GM21360 (cell line): ENCODE data around the gene PSD2.

Experiments used
- ATAC-seq: cut with Tn5 transposase; IDR thresholded peaks from one replicate; pipeline ENCODE4 v1.9.1; 2021; ENCODE audit warnings: mild to moderate bottlenecking, moderate library complexity; ENCODE audit not compliant: unreplicated experiment

Gene PSD2

DNA sequence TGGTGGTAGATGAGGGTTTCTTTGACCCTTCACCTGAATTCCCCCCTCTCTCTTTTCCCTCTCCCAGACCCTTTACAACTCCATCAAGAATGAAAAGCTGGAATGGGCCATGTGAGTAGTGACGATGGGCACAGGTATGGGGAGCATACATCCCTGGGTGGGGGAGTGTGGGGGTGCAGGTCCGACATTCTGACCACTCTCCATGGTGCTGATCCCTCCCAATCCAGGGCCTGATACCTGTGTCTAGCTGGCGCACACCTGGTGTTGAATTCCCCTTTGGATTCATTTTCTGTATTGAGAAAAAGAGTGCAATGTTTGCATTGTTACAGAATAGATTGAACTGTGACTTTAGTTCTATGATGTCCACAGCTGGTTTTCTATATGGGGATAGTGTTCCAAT is 40.0 kb downstream of the PSD2 start:
- ATAC-seq, result no peak

DNA sequence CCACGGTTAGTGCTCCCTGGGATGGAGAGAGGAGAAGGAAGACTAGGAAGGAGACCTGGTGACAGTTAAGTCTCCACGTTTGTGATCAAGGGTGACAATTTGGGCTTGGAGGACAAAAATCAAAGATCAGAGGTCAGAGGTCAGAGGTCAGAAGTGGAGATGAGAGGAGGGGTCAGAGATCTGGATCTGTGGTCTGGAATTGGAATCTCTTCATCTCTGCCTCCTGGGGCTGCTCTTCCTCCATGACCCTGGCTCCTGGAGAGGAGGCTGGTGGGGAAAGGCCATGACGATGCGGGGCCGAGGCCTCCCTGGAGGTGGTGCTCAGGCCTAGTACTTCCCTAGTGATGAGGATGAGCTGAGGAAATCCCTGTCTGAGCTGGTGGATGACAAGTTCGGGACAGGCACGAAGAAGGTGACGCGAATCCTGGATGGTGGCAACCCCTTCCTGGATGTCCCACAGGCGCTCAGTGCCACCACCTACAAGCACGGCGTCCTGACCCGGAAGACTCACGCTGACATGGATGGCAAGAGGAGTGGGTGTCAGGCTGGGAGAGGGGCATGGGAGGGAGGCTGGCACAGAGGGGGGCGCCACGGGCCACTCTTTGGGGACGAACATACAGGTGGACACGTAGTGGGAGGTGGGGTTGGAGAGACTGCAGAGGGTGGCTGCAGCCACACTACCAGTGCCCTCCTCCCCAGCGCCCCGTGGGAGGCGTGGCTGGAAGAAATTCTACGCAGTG is 41.0 kb downstream of the PSD2 start:
- no peak for ATAC-seq

DNA sequence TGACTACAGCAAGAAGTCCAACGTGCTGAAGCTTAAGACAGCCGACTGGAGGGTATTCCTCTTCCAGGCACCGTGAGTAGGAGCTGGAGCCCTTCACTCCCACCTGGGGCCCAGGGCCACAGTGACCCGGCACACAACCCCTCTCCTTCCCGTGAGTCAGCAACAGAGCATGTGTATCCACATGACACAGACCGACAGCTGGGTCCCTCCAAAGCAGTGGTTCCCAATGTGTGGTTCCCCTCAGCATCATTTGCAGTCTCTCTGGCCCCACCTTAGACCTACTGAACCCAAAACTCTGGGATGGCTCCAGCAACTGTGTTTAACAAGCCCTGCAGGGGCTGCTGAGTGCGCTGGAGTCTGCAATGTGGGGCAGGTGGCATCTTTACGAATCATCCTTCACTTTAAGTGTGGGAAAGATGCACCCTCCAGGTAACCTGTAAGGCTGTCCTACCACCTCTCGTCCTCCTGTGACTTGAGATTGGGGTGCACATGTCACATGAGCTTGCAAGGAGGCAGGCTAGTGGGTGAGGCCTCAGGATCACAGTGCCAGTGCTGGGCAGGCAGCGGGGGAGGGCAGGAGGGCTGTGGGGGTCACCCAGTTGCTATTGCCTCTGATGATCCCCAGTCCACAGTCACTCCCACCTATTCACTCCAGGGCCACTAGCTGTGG is 42.2 kb downstream of the PSD2 start:
- no peak for ATAC-seq

DNA sequence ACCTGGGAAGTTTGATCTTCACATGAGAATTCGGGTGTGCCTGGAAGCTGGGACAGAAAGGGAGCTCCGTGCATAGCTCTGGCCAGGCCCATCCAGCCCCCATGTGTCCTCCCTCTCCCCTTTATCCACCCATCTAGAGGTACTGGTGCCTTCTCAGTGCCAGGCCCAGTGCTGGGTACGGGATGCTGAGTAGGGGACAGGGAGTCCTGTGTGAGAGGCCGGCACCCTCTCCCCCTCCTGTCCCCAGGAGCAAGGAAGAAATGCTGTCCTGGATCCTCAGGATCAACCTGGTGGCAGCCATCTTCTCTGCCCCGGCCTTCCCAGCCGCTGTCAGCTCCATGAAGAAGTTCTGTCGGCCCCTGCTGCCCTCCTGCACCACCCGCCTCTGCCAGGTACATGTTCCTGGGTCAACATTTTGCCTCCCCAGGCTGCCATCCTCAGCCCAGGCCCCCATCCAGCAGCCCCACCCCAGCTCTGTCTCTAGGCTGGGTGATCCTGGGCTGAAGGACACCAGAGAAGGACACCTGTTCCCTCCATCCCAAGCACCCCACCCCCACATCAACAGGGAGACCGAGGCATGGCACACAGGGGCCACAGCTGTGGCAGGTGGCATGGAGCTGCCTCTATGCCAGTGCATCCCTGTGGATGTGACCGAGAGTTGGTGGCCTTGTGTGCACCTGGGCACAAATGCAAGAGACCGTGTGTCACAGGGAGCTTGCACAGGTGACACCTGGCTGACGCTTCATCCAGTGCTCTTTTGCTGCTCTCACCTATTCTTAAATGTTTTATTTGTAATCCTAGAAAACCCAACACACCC is 43.0 kb downstream of the PSD2 start:
- ATAC-seq, result no peak

DNA sequence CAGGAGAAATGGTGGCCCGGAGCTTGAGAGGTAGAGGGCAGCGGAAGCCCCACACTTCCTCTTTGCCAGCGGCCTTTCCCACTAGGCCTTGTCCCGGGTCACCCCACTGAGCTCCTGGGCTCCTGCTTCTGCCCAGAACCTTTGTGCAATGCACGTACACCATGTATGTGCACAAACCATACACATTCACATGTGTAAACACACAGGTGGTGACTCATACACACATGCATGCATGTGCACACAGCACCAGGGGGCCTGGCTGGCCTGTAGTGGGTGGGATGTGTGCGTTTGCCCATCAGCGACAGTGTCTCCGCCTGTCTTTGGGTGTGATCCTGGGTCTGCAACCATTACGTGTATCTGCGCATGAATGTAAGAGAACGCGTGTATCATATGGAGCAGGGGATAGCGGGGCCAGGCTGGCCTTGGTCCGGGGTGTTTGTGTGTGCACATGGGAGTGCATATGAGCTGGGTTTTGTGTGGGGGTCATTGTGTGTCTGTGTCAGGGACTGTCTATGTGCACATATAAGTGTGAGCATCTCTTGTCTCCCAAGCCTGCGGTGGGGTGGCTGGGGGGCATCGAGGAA is 43.7 kb downstream of the PSD2 start:
- ATAC-seq, result no peak

DNA sequence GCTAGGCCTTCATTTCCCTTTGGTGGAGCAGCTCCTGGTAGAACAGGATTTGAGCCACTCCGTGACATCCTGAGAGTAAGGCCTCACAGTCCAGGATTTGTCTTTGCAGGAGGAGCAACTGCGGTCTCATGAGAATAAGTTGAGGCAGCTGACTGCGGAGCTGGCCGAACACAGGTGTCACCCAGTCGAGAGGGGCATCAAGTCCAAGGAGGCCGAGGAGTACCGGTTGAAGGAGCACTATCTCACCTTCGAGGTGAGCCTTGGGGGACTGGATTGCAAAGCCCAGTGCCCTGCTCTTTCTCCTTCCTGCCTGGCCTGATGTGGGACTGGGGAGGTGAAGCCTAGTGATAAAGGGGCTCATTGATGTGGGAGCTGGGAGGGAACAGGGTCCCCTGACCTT is 44.3 kb downstream of the PSD2 start:
- ATAC-seq, result no peak

DNA sequence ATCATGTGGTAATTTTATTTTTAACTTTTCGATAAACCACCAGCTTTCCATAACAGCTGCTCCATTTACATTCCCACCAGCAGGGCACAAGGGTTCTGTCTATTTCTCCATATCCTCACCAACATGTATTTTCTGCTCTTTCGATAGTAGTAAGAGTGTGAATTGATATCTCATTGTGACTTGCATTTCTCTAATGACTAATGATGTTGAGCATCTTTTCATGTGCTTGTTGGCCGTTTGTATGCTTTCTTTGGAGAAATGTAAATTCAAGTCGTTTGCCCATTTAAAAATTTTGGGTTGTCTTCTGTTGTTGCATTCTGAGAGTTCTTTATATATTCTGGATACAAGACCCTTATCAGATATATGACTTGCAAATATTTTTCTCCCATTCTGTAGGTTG is 45.9 kb downstream of the PSD2 start:
- no peak for ATAC-seq

DNA sequence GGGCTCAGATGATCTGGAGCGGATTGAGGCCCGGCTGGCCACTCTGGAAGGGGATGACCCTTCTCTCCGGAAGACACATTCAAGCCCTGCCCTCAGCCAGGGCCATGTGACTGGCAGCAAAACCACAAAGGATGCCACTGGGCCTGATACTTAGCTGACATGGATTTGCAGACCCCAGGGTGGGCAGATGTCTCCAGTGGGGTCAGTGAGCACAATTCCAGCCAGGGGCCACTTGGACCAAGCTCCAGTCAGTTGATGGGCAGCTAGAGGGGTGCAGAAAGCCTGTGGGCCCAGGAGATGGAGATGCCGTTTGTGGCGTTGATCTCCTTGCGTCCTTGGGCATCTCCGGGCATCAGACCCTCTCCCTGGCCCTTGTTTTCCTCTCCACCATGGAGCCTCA is 46.7 kb downstream of the PSD2 start:
- no peak for ATAC-seq

DNA sequence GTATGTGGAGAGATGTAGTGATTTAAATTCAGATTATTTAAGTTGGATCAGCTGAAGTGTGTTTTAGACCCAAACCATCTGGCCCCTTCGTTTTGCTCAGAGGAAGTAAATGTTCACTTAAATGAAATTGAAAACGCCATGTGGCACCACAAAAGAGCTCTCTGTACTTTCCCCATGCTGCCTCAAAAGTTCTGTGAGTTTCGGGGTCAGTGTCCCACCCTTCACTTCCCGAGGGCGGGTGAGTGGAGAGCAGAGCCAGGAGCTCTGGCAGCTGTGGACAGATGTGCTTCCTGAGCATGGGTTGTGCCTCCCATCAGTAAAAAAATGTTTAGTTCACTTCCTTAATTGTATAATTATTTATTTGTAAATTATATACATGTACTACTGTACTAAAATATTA is 48.4 kb downstream of the PSD2 start:
- no peak for ATAC-seq

DNA sequence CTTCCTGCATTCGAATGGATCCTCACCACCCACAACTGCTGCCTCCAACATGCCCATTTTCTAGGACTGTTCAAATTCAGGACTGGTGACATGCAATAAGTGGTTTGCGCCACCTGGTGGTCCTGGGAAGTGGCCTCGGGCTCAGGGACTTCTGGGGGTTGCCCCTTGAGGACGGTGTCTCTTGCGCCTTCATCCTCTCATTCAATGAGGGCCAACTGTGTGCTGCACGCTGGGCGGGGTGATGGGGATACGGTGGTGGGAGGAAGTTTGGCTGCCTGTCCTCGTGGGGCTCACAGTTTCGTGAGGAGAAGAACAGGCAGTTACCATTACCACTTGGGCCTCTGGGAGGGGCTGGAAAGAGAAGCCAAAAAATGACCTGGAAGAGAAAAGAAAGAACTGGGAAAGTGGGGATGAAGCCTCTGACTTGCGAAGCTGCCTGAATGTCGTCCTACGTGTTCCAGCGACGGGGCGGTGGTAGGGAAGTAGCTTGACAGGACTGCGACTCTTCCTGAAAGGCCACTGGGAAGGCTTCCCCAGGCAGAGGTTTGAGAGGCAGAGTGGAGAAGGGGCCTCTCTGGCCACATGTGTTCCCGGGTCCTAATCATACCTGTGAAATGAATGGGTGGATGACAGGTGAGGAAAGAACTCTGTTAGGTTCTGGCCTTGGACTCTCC is 49.0 kb downstream of the PSD2 start:
- no peak for ATAC-seq

DNA sequence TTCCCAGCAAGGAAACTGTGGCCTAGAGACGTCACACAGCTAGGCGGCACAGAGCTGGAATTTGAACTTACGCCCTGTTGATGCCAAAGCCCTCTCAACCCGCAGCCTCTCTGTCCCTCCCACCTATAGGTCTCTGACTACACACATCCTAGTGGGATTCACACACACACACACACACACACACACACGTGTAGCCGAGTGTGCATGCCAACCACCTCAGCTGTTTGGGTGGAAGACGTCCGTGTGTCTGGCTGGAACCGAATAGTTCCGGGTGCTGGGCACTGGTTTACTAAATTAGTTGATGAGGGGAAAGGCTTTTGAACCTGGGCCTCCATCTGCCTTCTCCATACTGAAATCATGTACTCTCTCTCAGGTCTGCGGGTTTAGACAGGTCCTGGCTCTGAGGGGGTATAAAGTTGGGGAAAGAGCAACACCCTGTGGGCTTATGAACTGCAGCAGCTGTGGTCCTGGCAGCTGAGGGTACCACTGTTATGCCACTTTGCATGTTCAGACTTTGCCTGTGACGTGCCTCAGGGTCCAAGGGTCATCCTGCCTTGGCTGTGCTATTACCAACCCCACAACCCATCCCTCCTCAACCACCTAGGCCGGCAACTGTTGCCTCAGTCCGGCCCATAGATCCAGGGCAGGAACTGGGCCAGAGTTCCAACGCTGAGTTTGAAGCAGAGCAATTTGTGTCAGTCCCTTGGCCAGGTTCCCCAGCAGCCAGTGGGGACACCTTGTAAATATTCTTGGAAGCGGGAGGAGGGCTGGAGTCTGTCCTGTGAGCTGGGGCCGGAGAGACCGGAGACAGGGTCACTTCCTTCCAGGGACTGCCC is 50.5 kb downstream of the PSD2 start:
- ATAC-seq, result no peak

DNA sequence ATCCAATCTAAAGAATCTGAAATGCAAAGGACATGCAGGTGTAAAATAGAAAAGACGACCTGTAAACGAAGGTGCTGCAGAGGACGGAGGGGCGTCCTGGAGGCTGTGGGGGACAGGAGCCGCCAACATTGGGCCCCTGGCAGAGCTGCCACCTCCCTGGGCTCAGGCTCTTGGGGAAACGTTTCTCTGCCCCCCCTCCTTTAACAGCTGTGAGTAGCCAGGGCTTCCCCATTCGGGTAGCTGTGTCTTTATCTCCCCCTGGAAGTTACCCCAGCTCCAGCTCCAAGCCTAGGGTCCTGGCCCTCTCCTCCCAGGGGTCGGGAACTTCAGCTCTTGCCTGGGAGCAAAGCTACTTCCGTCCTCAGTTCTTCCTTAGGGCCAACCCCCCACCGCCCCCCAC is 51.5 kb downstream of the PSD2 start:
- no peak for ATAC-seq

DNA sequence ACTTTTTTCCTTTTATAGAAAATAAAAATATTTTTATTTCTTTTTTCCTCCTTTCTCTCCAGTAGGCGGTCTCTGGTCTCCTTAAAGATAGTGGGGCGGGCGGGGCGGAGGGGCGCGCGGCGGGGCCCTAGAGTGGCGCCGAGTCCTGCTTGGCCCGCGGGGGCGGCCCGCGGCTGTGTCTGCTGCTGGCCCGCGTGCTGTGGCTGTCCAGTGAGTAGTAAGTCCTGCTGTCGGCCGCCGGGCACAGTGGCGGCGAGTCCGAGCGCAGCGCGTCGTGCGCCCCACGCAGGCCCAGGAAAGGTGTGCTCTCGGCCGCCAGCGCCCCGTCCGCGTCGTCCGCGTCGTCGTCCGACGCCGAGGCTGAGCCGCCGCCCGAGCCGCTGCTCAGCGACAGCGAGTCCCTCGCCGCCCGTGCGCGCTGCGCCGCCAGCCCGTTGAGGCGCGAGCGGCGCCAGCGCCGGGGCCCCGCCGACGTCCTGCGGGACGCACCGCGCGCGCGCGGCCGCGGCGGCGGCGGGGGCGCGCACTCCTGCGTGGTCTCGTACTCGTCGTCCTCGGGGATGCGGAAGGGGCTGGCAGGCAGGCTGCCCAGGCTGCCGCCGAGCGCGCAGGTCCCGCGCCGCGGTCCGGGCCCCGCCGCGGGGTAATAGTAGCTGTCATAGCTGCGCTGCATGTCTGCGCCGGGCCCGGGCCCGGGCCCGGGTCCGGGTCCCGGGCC is 52.3 kb downstream of the PSD2 start:
- peak; percentile 53 for ATAC-seq

DNA sequence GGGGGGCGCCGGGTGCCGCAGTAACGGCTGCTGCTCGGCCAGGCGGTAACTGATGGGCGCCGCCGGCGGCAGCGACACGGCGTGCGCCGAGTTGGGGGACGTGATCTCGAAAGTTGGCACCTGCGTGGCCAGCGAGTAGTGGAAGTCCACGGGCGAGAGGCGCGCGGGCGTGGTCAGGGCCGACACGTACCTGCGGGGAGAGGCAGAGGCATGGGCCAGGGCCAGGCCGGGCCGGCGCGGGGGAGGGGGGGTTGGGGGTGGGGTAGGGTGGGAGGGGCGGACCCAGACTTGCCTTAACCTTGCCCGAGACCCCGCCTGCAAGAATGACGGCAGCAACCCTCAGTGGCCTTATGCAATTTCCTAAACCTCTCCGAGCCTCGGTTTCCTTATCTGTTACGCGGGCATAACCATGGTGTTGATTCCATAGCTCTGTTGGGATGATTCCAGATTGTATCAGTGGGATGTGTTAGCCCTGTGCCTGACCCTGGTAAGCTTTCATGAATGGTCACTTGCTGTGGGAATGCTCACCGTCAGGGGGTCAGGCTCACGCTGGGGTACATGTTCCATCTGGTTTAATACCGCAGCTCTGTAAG is 53.0 kb downstream of the PSD2 start:
- no peak for ATAC-seq

DNA sequence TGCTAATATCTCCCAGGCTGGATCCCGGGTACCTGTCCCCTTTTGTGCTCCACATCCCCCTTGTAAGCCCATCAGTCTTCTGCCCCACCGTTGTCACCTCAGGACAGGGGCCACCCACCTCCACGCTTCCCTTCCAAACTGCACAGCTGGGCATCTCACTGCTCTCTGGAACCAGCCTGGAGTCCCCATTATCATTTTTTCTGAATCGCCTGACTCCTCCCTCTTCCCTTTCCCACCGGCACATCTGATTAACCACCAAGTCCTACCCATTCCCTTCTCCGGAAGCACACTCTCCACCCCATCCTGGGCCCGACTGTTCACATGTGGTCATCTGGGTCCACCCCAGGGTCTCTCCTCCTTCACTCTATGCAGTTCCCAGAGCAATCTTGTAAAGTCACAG is 53.9 kb downstream of the PSD2 start:
- no peak for ATAC-seq

DNA sequence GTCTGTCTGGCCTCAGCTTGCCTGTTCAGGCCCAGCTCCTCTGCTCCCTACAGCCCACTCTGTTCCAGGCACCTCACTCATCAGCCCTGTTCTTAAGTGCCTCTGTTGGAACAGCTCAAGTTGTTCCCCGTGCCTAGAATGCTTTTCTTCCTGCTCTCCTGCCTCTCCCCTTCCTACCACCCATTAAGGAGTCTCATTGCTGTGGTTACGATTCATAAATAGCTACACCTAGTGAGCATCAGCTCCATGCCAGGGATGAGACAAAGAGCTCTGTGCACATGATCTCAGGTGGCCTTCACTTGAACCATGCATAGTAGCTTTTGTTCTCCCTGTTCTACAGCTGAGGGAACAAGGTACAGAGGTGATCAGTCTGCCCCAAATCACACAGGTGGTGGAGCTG is 54.3 kb downstream of the PSD2 start:
- ATAC-seq, result no peak

DNA sequence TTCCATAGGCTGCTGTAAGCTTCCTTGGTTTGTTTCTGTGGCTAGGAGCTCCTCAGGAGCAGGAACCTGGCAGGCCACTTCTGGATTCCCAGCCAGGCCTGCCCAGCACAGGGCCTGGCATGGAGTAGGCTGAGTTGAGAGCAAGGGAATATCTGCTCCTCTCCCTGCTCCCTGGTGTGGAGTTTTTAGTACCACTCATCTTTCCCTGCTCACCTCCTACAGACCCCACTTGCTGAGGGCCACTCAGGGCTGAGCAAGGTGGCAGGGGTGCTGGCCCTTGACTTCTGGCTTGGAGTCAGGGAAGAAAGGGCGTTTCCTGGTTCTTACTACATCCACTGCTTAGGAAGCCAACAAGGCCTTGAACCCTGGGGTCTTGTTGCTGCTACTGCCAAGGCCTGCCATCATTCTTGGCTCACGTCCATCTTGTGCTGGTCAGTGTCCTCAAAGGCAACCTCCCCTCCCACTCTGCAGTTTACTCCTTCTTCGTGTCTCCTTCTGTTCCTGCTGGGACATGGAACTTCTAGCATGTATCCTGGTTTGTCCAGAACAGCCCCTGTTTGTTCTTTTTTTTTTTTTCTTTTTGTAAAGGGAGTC is 54.9 kb downstream of the PSD2 start:
- ATAC-seq, result no peak

DNA sequence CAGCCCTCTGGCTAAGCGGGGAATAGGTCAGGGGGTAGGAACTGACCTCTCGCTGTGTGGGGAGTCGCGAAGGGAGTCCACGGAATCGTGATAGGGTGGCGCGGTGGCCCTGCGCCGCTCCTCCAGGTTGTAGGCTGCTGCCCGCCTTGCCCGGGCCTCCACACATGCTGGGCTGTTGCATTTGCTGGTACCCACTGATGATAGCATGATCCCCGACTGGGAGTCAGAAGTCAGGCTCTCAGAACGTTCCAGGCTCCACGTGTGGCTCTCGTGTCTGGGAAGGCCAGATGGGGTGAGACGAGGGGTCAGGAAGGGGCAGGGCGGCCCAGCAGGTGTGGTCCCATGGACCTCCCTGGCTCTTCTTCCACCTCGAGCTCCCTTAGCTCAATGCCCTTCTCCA is 56.0 kb downstream of the PSD2 start:
- no peak for ATAC-seq

DNA sequence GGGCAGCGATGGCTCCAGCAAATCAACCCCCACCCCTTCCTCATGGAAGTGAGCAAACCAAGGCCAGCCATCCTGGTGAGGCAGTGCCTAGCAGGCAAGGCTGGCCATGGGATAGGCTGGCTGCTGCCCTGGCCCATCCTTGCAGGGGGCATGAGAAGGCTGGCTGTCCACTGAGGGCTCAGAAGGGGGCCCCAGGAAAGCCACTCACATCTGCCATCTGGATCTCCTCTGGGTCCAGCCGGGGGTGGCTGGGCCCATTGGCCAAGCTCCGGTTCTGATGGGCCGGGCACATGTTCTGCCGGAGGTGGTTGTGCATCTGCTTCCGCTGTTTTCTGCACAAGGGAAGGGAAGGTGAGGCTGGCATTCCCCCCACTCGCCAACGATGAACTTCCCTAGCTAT is 57.1 kb downstream of the PSD2 start:
- no peak for ATAC-seq
